ENCODE results near the gene ZDHHC14. TPM values are rescaled to one million over a fixed set of nuclear protein-coding genes. Genes with fewer than 3 reads are reported as not detected.

The ZDHHC14 gene
- total and polyA plus RNA-seq, 12 donors = 7.7 to 31.2 (median 15.2) TPM

DNA sequence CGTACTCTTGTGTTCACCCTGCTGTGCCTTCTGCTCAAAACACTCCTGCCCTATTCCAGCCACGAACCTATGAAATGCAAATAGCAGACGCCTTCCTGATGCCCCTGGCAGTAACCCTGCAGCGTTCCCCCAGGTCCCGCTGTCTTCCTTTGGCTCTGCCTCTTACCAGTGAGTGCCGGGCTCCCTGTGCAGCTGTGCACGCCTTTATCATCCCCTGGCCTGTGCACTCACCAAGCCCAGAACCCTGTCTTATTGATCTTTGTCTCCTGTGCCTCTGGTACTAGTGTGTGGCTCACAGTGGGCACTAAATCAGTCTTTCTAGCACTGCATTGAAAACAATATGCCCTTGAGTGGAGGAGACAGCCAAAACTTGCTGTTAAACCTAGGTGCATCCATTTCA lies 19.7 kb downstream of the ZDHHC14 start:
- TF ChIP-seq, protein P1, sequence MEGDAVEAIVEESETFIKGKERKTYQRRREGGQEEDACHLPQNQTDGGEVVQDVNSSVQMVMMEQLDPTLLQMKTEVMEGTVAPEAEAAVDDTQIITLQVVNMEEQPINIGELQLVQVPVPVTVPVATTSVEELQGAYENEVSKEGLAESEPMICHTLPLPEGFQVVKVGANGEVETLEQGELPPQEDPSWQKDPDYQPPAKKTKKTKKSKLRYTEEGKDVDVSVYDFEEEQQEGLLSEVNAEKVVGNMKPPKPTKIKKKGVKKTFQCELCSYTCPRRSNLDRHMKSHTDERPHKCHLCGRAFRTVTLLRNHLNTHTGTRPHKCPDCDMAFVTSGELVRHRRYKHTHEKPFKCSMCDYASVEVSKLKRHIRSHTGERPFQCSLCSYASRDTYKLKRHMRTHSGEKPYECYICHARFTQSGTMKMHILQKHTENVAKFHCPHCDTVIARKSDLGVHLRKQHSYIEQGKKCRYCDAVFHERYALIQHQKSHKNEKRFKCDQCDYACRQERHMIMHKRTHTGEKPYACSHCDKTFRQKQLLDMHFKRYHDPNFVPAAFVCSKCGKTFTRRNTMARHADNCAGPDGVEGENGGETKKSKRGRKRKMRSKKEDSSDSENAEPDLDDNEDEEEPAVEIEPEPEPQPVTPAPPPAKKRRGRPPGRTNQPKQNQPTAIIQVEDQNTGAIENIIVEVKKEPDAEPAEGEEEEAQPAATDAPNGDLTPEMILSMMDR (IDR thresholded peaks at IDR 0.05) = no peak
- Histone ChIP-seq H3K9me3 (no peaks in the 10 kb centered on the region), H3K4me3 (no peak overlapping the region), H3K36me3 (peaks cover 0 to 10% (median 0%) of the 10 kb centered on the region in 9 donors), H3K27ac (no peak overlapping the region), H3K27me3 (no peaks in the 10 kb centered on the region), H3K4me1 (peaks cover 0 to 25% (median 6%) of the 10 kb centered on the region in 9 donors)
- no peak for DNase-seq
- 83 to 86% methylated on average over 7 of the region's 7 CpGs for WGBS, 2 donors
- ATAC-seq = no peak
- intact Hi-C loops (cut with DNase I) = no loop called here

DNA sequence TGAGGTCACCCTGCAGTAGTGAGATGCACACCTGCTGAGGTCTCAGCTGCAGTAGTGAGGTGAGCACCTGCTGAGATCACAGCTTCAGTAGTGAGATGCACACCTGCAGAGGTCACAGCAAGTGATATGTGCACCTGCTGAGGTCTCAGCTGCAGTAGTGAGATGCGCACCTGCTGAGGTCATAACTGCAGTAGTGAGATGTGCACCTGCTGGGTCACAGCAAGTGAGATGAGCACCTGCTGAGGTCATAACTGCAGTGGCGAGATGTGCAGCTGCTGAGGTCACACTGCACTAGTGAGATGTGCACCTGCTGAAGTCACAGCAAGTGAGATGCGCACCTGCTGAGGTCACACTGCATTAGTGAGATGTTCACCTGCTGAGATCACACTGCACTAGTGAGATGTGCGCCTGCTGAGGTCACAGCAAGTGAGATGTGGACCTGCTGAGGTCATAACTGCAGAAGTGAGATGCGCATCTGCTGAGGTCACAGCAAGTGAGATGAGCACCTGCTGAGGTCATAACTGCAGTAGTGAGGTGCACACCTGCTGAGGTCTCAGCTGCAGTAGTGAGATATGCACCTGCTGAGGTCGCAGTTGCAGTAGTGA lies 20.8 kb downstream of the ZDHHC14 start:
- Histone ChIP-seq H3K4me3 (no peak overlapping the region), H3K36me3 (peaks cover 0 to 10% (median 0%) of the 10 kb centered on the region in 9 donors), H3K27ac (no peak overlapping the region), H3K9me3 (no peaks in the 10 kb centered on the region), H3K27me3 (no peaks in the 10 kb centered on the region), H3K4me1 (peaks cover 0 to 23% (median 8%) of the 10 kb centered on the region in 9 donors)
- no peak for DNase-seq
- TF ChIP-seq, protein P1 (IDR thresholded peaks at IDR 0.05) = no peak
- intact Hi-C loops (cut with DNase I) = no loop called here
- WGBS, 2 donors = 98% methylated on average over 6 of the region's 6 CpGs
- ATAC-seq = no peak

DNA sequence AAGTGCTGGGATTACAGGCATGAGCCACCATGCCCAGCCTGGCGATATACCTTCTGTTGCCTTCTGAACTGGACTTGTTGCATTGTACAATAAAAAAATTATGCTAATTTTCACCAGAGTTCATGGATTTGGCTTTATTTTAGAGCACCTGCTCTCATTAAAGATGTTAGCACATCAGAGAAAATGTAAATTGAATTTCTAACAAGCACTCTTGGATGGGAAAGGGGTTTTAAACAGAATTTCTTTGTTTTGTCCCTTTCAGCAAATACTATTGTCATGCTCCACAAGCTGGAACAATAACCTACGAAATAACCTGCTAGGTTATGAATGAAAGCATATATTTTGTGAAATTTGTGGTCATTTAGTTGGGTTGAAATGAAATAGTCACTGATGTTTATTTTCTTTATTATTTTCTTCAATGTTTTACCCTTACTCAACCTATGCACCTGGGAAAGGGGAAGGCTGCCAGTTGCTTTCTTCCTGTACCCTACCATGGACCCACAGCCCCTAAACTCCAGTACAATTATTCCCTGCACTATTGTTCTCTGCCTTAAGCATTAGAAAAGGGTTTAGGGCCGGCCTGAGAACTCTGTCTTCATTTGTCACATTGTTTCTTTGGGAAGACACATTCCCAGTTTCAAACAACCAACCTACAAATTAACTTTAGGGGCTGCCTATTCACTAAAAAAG lies 22.2 kb downstream of the ZDHHC14 start:
- Histone ChIP-seq H3K27ac (no peak overlapping the region), H3K4me1 (peaks cover 0 to 27% (median 5%) of the 10 kb centered on the region in 9 donors), H3K9me3 (peaks cover 0 to under 1% (median 0%) of the 10 kb centered on the region in 11 donors), H3K4me3 (no peak overlapping the region), H3K36me3 (peaks cover 0 to 10% (median 0%) of the 10 kb centered on the region in 9 donors), H3K27me3 (no peaks in the 10 kb centered on the region)
- intact Hi-C loops (cut with DNase I) = no loop called here
- 94% methylated on average over 3 of the region's 3 CpGs for WGBS, 2 donors
- TF ChIP-seq, protein P1 (IDR thresholded peaks at IDR 0.05) = no peak
- ATAC-seq (no peak), DNase-seq (no peak)

DNA sequence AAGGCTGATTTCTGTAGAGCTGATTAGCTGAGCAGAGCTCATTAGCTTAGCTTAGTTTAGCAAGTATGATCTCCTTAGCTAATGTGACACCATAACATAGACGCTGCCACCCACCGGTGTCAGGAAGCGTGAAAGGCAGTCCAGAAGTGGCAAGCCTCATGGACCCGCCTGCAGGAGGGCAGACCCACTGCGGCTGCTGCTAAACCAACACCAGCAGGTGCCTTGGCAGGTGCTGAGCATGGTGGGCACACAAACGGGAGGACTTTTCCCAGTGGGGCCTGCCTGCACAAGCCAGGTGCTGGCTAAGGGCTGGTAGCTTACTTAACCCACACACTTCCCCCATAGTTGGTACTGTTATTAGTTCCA lies 22.7 kb downstream of the ZDHHC14 start:
- peaks cover 0 to 27% (median 5%) of the 10 kb centered on the region in 9 donors for H3K4me1 ChIP-seq
- H3K27me3 ChIP-seq = no peaks in the 10 kb centered on the region
- intact Hi-C loops (cut with DNase I) = no loop called here
- ATAC-seq = no peak
- no peak overlapping the region for H3K27ac ChIP-seq
- H3K9me3 ChIP-seq = peaks cover 0 to 5% (median 0%) of the 10 kb centered on the region in 11 donors
- H3K36me3 ChIP-seq = peaks cover 0 to 10% (median 0%) of the 10 kb centered on the region in 9 donors
- no peak for DNase-seq
- WGBS, 2 donors = 90 to 95% methylated on average over 6 of the region's 6 CpGs
- H3K4me3 ChIP-seq = no peak overlapping the region
- TF ChIP-seq, protein P1 (IDR thresholded peaks at IDR 0.05) = no peak

All from heart right ventricle (tissue), 16 donors.